Measurements from ENCODE around the gene DEFB113. TPM values are rescaled to one million over a fixed set of nuclear protein-coding genes. Genes with fewer than 3 reads are reported as not detected.
A peak's percentile ranks its signal among the peaks of the same experiment; 100 is the strongest.

DEFB113 gene
- total RNA-seq, 1 experiment from 2014 or later: not detected

GRCh38 chr6:49966334-49966733 lies 3.1 kb downstream of the DEFB113 start:
- Histone ChIP-seq H3K27ac (ENCODE audit: insufficient read length, low read depth, low read length) (no peak overlapping the region), H3K56ac (ENCODE audit: insufficient read length, low read depth, low read length) (no peak overlapping the region), H3K9ac (ENCODE audit: extremely low read depth, insufficient read length, low read length) (no peak overlapping the region), H4K91ac (ENCODE audit: insufficient read length, low read depth, low read length) (no peak overlapping the region), H3K4me1 (ENCODE audit: insufficient read depth, low read length) (no peaks in the 10 kb centered on the region; the same call in 1 of the 2 replicates), H3K23me2 (ENCODE audit: insufficient read length, low read depth, low read length, poor library complexity, severe bottlenecking) (no peaks in the 10 kb centered on the region), H3K79me1 (ENCODE audit: insufficient read depth, low read depth, low read length, poor library complexity, severe bottlenecking) (no peaks in the 10 kb centered on the region), H2AK5ac (ENCODE audit: insufficient read length, low read length) (no peak overlapping the region), H2BK20ac (ENCODE audit: low read depth, low read length, poor library complexity, severe bottlenecking) (no peak overlapping the region), H2BK15ac (ENCODE audit: low read depth, low read length) (no peak overlapping the region), H4K5ac (ENCODE audit: insufficient read length, low read depth, low read length) (no peak overlapping the region), H3K14ac (ENCODE audit: insufficient read depth, low read length) (no peak overlapping the region), H3K18ac (ENCODE audit: insufficient read length, low read depth, low read length) (no peak overlapping the region), H3T11ph (ENCODE audit: low read length) (no peak overlapping the region), H3K27me3 (ENCODE audit: insufficient read depth, low read length) (no peaks in the 10 kb centered on the region), H4K20me1 (ENCODE audit: control insufficient read depth, insufficient read depth, insufficient read length) (no peaks in the 10 kb centered on the region), H4K8ac (replicated peaks; ENCODE audit: insufficient read length, low read depth, low read length) (no peak overlapping the region), H2BK120ac (ENCODE audit: low read depth, low read length, poor library complexity, severe bottlenecking) (no peak overlapping the region), H3K23ac (ENCODE audit: insufficient read length, low read depth, low read length) (no peak overlapping the region), H3K79me2 (ENCODE audit: insufficient read depth, low read length) (no peaks in the 10 kb centered on the region), H2BK5ac (ENCODE audit: insufficient read length, low read length) (no peak overlapping the region), H2BK12ac (ENCODE audit: insufficient read length, low read depth, low read length) (no peak overlapping the region), H3K4ac (ENCODE audit: low read depth, low read length) (no peak overlapping the region), H3K9me3 (ENCODE audit: control insufficient read depth, low read depth, low read length) (no peaks in the 10 kb centered on the region), H3K4me2 (ENCODE audit: insufficient read depth, insufficient read length, low read length) (no peak overlapping the region), H2AFZ (ENCODE audit: low read length) (no peak overlapping the region)
- TF ChIP-seq CTCF (conservative IDR thresholded peaks at IDR 0.05): no peak
- H3K36me3 Mint-ChIP-seq (ENCODE audit: insufficient read depth in 1 of 3, low read depth in 3 of 3): peaks cover 0 to 3% (median 0%) of the 10 kb centered on the region in 3 experiments; a peak in 2 of 7 replicates
- WGBS (ENCODE audit: extremely low coverage, insufficient read length, low lambda C conversion rate): no CpG with 5 or more reads among the region's 2 CpGs
- H3K4me3 Mint-ChIP-seq: peak overlapping the region in 1 of 2 experiments; percentile 27; a peak in 1 of 5 replicates
- H3K4me1 Mint-ChIP-seq: peaks cover 38 to 44% of the 10 kb centered on the region in 2 experiments
- H3K9me3 Mint-ChIP-seq: no peaks in the 10 kb centered on the region
- DNase-seq: no peak
- H3K27me3 Mint-ChIP-seq (ENCODE audit: low read depth): no peaks in the 10 kb centered on the region
- peak overlapping the region; percentile 13 to 91 (median 90); a peak in 5 of 7 replicates for H3K27ac Mint-ChIP-seq
